Activated CD8-positive, alpha-beta memory T cell treated with anti-CD3 and anti-CD28 coated beads, Interleukin-2, amount 50 U/mL, for 4 hours (primary cell): ENCODE measurements around the gene MRPS2.
"Not testable (repeated sequence)": the region's sequence is repeated elsewhere in the genome, so short reads cannot be mapped to it uniquely, and the experiment has no call there.

Source experiments
- DNase-seq: peaks from one replicate; pipeline ENCODE4 v3.0.0-alpha.2; 2020

The MRPS2 gene

GRCh38 chr9:135501261-135502167 lies 1.0 kb downstream of the MRPS2 start:
- no peak for DNase-seq

GRCh38 chr9:135502168-135502872 lies 1.8 kb downstream of the MRPS2 start:
- no peak for DNase-seq

- DNase-seq: no peak
Observed at GRCh38 chr9:135502873-135503321, 2.4 kb downstream of the MRPS2 start.

- DNase-seq: no peak
Observed at GRCh38 chr9:135503371-135504261, 3.1 kb downstream of the MRPS2 start.

GRCh38 chr9:135504262-135505243 lies 4.1 kb downstream of the MRPS2 start:
- peak; percentile 59 for DNase-seq

GRCh38 chr9:135505406-135506187 lies 5.1 kb downstream of the MRPS2 start:
- no peak for DNase-seq

GRCh38 chr9:135506327-135507103 lies 6.0 kb downstream of the MRPS2 start:
- no peak for DNase-seq

GRCh38 chr9:135507104-135508035 lies 6.9 kb downstream of the MRPS2 start:
- no peak for DNase-seq

- DNase-seq: no peak
Observed at GRCh38 chr9:135508211-135508820, 7.8 kb downstream of the MRPS2 start.

GRCh38 chr9:135509458-135509857 lies 9.0 kb downstream of the MRPS2 start:
- DNase-seq: no peak

- no peak for DNase-seq
Observed at GRCh38 chr9:135512241-135512603, 11.7 kb downstream of the MRPS2 start.

GRCh38 chr9:135512904-135513303 lies 12.4 kb downstream of the MRPS2 start:
- DNase-seq: peak; percentile 2

- peak; percentile 4 for DNase-seq
Observed at GRCh38 chr9:135513351-135513846, 12.9 kb downstream of the MRPS2 start.

GRCh38 chr9:135513906-135514305 lies 13.4 kb downstream of the MRPS2 start:
- DNase-seq: not testable (repeated sequence)

- peak; percentile 5 for DNase-seq
Observed at GRCh38 chr9:135514342-135515082, 14.0 kb downstream of the MRPS2 start.

- DNase-seq: peak; percentile 9
Observed at GRCh38 chr9:135515083-135515951, 14.8 kb downstream of the MRPS2 start.
